Vagina (tissue), 2 donors: Measurements from ENCODE around the gene TPP2.

Source experiments
- CTCF ChIP-seq, 3 experiments: fragments of 450-650 bp in 2 of 3; fragments of 200-600 bp in 1 of 3; sonication (generic) in 1 of 3; IDR thresholded peaks; one replicate each; pipeline ENCODE4 v1.5.1; 2017 to 2019; ENCODE audit warnings: antibody characterized with exemption in 3 of 3, mild to moderate bottlenecking in 2 of 3, moderate library complexity in 2 of 3
- POLR2AphosphoS5 ChIP-seq, 2 donors: sonication (generic); formaldehyde crosslinking; IDR thresholded peaks; one replicate each; pipeline ENCODE4 v1.9.0; 2017; ENCODE audit warnings: antibody characterized with exemption in 2 of 2, mild to moderate bottlenecking in 2 of 2, low read depth in 1 of 2; ENCODE audit not compliant: insufficient read depth in 1 of 2

- TF ChIP-seq POLR2AphosphoS5 (IDR thresholded peaks at IDR 0.05; ENCODE audit: insufficient read depth in 1 of 2, low read depth in 1 of 2) (no peak), CTCF (IDR thresholded peaks at IDR 0.05) (no peak)
Measured at GRCh38 chr13:102682211-102682610, 85.4 kb downstream of the TPP2 start.
